Right lung (tissue), 5 donors: ENCODE data around the gene MMP17. TPM values are rescaled to one million over a fixed set of nuclear protein-coding genes. Genes with fewer than 3 reads are reported as not detected.
"Not testable (repeated sequence)": the region's sequence is repeated elsewhere in the genome, so short reads cannot be mapped to it uniquely, and the experiment has no call there.

Experiments
- DNase-seq, 2 donors: peaks; one replicate each; pipeline ENCODE4 v3.0.0-alpha.2; 2013
- polyA plus RNA-seq, 5 donors: library from polyadenylated mRNA; unstranded; fragments of 120-200 nt; gene quantifications; one replicate each; pipeline versions ENCODE4 v1.2.1 to v1.2.3, GENCODE V29; 2013; ENCODE audit warnings: inconsistent platforms in 1 of 5, low replicate concordance in 1 of 5; ENCODE audit not compliant: insufficient read length in 5 of 5, insufficient read depth in 1 of 5

MMP17 gene
- polyA plus RNA-seq, 5 donors: 1.9 to 4.2 (median 2.5) TPM

DNA sequence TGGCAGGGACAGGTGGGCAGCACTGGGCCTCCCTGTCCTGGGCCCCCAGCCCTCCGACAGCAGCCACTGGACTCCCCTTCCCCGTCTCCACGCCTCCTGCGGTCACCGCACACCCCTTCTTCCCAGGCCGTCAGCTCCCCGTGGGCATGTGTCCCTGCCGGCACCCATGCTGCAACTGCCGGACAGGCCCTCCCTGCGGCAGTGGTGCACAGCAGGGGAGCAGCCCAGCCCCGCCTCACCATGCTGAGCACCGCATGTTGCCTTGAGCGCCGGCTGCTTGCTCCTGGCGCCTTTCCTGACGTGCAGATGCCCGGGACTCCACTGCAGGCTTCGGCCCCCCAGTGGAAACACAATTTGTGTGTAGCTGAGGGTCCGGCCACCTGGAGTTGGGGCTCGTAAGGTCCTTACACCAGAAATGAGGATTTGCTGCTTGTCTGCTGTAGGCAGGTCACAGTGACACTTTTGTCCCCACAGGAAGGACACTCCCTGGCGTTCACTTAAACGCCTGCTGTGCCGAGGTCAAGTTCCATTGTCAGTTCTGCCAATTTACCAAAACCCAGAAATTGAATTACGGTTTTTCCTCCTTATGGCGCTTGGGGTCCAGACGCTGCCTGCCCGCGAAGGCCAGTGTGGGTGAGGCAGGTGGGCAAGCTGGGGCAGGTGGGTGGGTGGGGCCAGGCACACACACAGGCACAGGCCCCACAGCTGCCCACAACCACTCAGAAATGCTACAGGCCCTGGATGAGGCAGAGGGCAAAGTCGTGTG is 28.2 kb upstream of the MMP17 start:
- no peak for DNase-seq

DNA sequence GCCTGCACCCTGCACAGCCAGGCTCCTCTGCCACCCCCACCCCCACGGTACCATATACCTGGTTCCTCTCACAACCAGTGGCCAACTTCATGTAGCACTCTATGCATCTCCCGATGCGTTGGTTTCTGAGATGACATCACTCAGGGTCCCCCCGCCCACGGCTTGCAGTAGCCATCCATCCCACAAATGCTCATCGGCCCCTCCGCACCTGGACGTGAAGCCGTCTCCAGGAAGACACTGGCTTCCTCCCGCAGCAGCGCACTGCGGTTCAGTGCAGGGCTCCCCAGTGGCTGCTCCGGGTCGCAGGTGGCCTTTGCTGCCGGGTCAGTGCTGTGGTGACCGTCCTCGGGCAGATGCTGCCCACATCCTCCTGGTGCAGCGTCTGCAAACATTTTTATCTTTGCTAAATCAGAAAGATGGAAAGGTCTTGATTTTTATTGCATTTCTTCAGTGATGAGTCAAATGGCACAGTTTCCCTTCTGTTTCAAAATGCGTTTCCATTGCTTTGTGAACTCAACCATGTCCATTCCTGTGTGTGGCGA is 27.5 kb upstream of the MMP17 start:
- no peak for DNase-seq

DNA sequence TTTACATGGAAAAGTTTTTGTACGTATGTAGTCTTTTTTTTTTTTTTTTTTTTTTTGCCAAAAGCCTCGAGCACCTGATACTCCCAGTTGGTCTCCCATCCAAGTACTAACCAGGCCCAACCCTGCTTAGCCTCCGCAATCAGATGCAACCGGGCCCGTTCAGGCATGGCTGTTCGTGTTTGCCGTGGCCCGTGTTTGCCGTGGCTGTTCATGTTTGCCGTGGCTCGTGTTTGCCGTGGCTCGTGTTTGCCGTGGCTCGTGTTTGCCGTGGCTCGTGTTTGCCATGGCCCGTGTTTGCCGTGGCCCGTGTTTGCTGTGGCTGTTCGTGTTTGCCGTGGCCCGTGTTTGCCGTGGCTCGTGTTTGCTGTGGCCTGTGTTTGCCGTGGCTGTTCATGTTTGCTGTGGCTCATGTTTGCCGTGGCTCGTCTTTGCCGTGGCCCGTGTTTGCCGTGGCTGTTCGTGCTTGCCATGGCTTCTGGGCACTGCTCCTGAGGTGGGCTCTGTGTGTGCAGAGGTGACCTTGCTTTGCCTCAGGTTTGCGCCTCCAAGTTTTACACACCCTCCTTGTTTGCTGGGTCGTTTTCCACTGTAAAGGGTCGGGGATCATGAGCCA is 26.8 kb upstream of the MMP17 start:
- DNase-seq: no peak

DNA sequence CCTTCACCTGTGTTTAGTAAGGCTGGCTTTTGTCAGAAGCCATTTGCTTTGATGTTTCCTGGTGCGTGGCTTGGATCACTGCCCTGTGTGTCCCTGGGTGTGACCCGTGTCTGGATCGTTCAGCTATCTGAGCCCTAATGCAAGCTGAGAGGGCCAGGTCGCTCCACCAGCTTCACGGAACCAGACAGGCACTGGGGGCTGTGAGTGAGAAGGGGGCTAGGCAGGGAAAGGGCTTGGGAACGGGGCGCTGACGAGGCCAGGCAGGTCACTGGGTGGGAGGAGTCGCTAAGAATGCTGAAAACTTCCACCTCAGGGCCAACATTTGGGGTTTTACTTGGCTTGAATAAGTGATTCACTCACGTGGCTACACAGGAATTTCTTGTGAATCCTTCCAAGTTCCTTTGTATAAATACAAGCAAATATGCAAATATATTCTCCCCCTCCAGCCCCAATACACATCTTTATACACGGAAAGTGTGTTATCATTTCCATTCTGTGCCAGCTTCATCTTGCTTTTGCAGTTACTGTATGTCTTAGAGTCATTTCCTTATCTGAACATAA is 24.2 kb upstream of the MMP17 start:
- no peak for DNase-seq

DNA sequence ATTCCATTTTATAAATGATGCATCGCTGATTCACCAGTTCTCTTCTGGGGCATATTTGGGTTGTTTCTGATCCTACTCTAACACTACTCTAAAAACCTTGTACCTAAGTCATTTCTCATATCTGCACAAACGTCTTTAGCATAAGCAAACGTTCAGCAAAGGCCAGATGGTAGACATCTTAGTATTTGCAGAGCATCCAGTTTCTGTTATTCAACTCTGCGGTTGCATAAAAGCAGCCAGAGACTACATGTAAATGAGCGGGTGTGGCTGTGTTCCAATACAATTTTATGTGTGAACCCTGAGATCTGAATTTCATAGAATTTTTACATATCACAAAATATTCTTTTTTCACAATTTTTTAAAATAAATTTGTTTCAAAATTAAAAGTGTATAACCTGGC is 22.8 kb upstream of the MMP17 start:
- DNase-seq: no peak

DNA sequence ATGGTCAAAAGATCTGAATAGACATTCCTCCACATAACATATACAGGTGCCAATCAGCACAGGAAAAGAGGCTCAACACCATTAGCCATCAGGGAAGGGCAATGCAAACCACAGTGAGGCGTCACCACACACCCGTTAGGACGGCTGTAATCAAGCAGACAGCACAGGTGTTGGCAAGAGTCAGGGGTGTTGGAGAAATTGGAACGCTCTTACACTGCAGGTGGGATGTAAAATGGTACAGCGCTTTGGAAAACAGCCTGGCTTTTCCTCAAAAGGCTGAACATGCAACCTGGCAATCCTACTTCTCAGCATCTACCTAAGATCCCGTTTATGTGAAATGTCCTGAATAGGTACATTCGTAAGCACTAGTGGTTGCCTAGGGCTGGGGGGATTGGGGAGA is 21.5 kb upstream of the MMP17 start:
- no peak for DNase-seq

DNA sequence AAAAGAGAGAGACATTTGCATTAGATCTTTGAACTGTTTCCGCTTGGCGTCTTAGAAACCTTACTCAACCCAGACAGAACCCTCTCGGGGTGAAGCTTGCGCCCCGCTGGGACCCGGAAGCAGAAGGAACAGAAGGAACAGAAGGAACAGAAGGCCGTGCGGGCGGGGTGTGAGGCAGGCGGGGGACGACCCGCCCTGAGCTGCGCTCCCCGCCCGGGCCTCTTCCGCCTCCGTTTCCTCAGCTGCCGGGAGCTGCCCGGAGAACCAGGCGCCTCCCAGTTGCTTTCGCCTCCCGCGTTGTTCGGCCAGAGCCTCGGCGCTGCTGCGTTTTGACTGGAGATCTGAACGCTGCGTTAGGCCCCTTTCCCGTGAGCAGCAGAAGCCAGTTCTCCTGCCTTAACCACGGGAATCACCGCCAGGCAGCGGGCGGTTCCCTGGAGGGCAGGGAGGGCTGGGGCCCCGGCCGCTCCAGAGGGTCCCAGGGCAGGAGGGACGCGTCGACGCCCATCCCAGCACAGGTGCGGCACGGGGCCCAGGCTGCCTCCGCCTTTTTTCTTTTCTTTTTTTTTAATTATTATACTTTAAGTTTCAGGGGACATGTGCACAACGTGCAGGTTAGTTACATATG is 19.3 kb upstream of the MMP17 start:
- no peak for DNase-seq

DNA sequence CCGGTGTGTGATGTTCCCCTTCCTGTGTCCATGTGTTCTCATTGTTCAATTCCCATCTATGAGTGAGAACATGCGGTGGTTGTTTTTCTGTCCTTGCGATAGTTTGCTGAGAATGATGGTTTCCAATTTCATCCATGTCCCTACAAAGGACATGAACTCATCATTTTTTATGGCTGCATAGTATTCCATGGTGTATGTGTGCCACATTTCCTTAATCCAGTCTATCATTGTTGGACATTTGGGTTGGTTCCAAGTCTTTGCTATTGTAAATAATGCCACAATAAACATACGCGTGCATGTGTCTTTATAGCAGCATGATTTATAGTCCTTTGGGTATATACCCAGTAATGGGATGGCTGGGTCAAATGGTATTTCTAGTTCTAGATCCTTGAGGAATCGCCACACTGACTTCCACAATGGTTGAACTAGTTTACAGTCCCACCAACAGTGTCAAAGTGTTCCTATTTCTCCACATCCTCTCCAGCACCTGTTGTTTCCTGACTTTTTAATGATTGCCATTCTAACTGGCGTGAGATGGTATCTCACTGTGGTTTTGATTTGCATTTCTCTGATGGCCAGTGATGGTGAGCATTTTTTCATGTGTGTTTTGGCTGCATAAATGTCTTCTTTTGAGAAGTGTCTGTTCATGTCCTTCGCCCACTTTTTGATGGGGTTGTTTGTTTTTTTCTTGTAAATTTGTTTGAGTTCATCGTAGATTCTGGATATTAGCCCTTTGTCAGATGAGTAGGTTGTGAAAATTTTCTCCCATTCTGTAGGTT is 18.5 kb upstream of the MMP17 start:
- not testable (repeated sequence) for DNase-seq

DNA sequence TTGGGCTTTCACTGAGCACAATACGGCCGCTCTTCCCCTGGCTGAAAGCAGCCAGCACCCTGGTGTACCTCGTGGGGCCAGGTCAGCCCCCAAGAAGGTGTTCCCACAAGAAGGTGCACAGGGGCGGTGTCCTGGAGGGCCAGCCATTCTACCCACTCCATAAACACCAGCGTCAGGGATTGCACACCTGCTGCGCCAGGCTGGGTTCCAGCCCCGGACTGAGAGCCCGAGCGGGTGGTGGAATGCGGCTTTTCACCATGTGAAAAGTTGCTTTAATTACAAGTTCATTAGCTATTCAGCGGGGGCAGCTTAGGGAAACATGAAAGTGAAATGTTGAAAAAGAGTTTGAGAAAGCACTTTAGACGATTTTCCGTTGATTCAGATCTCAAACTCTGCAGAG is 17.5 kb upstream of the MMP17 start:
- DNase-seq: no peak

DNA sequence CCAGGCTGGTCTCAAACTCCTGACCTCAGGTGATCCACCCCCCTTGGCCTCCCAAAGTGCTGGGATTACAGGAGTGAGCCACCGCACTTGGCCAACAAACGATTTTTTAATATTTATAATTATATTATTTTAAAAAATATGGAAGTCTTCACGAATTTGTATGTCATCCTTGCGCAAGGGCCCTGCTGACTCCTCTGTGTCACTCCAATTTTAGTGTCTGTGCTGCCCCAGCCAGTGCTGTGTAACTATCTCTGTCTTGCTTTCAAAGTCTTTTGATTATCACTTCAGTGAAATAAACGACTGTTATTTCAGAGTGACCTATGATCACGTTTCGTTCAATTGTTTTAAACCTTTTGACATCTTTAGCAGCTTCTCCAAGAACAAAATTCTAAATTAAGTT is 13.1 kb upstream of the MMP17 start:
- DNase-seq: no peak

DNA sequence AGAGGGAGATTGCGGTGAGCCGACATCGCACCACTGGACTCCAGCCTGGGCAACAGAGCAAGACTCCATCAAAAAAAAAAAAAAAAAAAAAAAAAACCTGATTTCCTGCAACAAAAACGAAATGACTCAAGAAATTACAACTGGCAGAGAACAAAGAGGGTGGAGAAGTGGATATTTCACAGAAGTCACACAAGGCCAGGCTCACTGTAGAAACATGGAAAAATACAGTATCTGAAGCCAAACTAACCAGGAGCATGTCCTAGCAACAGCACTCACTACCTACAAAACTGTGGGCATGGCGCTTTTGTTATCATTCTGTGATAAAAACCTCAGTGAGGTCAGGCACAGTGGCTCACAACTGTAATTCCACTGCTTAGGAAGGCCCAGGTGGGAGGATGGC is 11.7 kb upstream of the MMP17 start:
- DNase-seq: no peak

DNA sequence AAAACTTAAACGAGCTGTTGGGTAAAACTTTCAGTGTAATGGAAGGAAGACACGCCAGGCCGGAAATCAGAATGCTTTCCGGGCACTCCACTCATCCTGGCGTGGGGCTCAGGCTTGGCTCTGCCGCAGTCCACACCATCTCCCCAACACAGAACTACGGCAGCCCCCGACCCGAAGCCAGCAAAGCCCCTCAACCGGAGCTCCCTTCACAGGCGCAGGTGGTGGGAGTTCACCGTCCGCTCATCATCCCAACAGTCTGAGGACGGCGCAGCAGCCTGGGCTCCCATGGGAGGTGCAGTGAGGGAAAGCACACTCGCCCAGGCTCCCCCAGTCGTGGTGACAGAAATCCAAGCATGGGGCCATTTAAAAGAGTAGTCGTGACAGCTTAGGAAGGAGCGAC is 11.0 kb upstream of the MMP17 start:
- DNase-seq: no peak

DNA sequence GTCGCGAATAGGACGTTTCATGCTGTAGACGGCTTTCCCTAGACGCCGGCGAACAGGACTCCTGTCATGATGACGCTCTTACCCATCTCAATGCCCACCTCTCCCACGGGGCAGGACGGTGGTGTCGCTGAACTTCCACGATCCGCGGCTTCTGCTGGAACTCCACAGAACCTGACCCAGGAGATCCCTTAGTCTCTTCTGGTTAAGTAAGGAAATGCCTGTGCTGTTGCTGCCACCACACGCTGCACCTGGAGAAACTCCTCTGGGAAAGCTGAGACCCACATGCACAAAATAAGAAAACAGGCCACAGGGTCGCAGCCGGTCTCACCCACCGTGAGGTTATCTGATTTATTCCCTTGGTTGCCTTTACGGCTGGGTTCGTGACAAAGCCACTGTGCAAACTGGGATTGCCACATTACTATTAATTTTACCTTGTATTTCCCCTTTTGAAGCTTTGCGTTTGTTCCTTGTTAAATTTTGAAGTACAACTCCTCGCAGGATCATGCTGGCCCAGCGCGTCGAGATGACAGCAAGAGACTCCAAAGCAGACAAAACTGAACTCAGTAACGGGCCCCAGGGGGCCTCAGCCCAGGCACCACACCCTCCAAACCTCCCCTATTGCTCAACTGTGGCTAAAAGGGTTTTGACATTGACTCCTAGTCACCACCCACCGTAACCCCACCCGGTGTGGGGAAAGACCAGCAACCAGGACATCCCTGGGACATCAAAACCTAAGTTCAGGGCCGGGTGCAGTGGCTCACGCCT is 9.2 kb upstream of the MMP17 start:
- no peak for DNase-seq

DNA sequence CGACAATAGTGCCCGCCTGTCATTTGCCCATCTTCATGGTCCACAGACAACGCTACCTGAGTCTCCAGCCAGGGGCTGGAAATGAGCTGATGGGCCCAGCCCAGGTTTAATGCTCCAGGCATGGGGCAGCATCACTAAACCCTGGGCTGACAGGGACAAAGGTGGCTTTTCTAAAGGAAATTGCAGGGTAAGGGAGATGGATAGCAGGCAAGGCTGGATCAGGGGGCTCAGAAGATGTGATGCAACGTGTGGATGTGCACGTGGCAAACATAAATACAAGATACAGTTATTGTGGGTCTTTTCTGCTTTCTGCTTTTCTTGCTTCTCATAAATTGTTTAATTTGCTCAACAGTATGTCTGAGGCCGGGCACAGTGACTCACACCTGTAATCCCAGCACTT is 3.7 kb upstream of the MMP17 start:
- DNase-seq: no peak

DNA sequence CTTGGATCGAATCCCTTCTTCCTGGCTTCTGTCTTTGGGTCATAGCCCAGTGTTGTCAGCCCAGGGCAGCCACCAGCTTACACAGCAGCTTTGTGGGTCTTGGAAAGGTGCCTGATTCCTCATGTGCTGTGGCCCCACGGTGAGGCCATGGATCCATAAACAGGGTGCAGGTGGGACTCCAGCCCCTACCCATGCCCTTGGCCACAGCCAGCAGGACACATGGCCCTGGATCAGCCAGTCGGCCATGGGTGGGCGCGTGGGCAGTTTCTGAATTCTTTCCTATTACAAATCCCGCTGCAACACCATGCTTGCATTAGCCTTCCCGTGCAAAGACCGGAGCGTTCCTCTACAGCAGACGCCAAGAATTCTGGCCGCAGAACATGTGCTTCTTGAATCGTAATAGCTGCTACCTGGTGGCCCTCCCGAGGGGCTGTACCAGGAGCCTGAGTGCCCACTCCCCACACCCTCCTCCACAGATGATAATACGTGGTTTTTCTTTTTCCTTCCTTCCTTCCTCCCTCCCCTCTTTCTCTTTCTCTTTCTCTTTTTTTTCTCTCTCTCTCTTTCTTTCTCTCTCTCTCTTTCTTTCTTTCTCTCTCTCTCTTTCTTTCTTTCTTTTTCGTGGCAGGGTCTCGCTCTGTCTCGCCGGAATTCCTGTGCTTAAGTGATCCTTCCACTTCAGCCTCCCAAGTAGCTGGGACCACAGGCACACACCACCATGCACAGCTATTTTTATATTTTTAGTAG is 2.9 kb upstream of the MMP17 start:
- no peak for DNase-seq

DNA sequence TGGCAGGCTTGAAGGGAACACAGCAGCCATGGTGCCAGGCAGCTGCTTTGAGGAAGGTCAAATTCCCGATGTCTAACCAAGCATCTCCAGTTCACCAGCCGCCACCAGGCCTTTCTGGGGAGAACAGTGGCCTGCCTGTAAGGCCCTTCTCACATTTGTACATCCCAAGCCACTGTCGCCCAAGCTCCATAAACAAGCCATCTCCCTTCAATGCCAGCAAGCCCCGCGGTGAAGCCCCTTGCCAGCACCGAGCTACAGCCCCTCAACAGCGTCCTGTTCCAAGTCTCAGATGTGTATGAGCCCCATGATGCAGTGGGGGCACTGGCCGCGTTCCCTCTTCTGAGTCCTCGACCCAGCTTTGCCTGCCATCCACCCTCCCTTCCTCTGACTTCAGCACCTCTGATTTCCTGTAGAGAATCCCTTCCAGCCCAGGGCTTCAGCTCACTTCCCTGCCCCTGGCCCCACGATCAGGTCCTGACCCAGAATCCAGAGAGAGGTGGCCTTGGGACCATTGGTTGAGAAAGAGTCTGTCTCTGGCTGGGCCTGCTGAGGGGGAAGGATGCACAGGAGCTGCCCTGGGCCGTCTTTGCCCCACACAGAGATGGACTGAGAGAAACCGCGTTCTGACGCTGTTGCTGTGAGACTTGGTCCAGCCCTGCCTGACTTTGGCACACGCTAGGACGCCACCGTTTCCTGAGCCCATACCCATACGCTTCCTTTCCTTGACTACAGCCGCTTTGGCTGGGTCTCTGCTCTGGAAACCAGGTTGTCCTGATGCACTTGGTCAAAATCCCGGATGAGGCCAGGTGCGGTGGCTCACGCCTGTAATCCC is 1.9 kb upstream of the MMP17 start:
- DNase-seq: no peak

DNA sequence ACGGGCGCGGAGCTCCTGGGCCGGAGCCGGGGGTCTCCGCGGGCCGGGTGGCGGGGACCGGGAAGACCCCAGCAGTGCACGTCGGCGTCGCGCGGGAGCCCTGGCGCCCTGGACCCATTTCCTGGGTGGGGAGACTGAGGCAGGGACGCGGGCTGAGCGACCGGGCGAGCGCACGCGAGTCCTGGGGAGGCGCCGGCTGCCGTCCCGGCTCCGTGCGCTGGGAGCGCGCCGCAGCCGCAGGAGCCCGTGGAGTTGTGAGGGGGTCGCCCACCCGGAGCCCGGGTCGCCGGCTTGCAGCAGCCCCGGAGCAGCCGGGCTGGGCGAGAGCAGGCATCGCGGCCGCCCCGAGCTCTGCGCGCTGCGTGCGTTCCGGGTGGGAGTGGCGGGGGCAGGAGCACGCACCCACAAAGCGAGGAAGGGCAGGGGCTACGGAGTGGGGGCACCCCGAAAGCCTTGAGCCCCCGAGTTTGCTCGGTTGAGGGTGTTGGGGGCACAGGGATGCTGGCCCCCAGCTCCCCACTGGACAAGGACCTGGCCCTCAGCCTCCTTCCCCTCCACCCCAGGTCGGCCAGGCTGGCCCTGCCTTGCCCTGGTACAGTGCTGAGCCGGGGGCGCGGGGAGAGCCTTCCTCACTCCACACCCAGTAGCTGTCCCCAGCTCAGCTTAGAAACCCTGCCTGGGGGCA is 620 bp downstream of the MMP17 start:
- DNase-seq: no peak

DNA sequence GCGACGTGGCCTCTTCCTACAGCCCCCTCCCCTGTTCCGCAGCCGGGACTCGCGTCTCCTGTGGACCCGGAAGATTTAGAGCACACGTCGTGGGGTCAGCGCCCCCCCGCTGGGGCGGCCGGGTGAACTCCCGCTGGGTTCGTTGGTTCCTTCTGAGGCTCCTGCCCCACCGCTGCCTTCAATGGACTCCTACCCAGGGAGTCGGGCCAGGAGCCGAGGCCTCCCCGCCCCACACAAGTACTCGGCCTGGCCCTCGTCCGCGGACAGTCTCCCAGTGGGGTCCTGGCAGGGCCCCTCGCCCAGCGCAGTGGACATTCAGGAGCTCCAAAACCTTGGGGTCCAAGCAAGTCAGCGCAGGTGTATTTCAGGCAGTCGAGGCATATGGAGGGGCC is 1.2 kb downstream of the MMP17 start:
- no peak for DNase-seq

DNA sequence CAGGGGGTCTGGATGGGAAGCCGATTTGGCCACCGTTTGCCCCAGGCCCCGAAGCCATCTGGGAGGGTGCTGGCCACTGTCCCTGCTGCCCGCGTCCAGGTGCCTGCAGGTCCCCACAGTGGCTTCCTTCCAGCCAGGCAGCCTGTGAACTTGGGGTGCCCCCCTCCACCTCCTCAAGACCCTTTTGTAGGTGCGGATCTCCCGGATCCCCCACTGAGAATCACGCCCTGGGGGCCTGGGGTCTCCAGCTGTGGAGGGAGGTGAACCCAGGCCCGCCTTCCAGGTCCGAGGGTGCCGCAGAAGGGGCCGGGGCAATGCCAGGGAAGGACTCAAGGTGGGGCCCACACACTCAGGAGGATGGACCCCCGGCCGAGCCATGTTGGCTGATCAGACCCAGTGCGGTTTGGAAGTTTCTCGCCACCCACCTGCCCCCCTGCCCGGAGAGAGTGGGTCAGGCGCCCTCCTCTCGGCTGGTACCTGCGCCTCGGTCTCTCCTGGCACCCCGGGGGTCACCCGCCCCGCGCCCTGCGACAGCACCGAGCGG is 1.7 kb downstream of the MMP17 start:
- DNase-seq: no peak
